HepG2 (cell line): Measurements from ENCODE around the gene PRKCZ. TPM values are rescaled to one million over a fixed set of nuclear protein-coding genes. Genes with fewer than 3 reads are reported as not detected.

Source experiments
- ATF7 ChIP-seq, 2 experiments: fragments of 450-650 bp in 1 of 2; sonication (generic) in 1 of 2; formaldehyde crosslinking in 1 of 2; IDR thresholded peaks; 2 replicates each; pipeline versions ENCODE4 v1.4.0 to v1.6.1; 2016 to 2020; ENCODE audit warnings: antibody characterized with exemption in 1 of 2, mild to moderate bottlenecking in 1 of 2, missing genetic modification reagents in 1 of 2
- CCDC6 ChIP-seq: sonication (generic); formaldehyde crosslinking; IDR thresholded peaks from 2 replicates; pipeline ENCODE4 v1.8.1; 2022; ENCODE audit warnings: mild to moderate bottlenecking, missing genetic modification reagents, moderate library complexity
- EEA1 ChIP-seq: sonication (generic); formaldehyde crosslinking; IDR thresholded peaks from 2 replicates; pipeline ENCODE4 v1.5.1; 2020; ENCODE audit warnings: mild to moderate bottlenecking, missing genetic modification reagents, borderline replicate concordance
- GFI1 ChIP-seq: sonication (generic); formaldehyde crosslinking; IDR thresholded peaks from 2 replicates; pipeline ENCODE4 v1.5.0; 2020; ENCODE audit warnings: missing genetic modification reagents, mild to moderate bottlenecking, borderline replicate concordance
- GTF3A ChIP-seq: sonication (generic); formaldehyde crosslinking; conservative IDR thresholded peaks from 2 replicates; pipeline ENCODE4 v1.4.0; 2020; ENCODE audit warnings: mild to moderate bottlenecking, missing genetic modification reagents
- IRX3 ChIP-seq: sonication (generic); formaldehyde crosslinking; IDR thresholded peaks from 2 replicates; pipeline ENCODE4 v1.8.1; 2023; ENCODE audit warnings: mild to moderate bottlenecking, low read depth, missing genetic modification reagents, borderline replicate concordance
- KMT2B ChIP-seq: IDR thresholded peaks from 2 replicates; pipeline ENCODE4 v1.6.1; 2016; ENCODE audit warnings: missing genetic modification reagents, missing compliant biosample characterization
- POGZ ChIP-seq: sonication (generic); formaldehyde crosslinking; IDR thresholded peaks from 2 replicates; pipeline ENCODE4 v1.4.0; 2020; ENCODE audit warnings: mild to moderate bottlenecking, missing genetic modification reagents
- RBM22 ChIP-seq: fragments of 200-400 bp; formaldehyde crosslinking; optimal IDR thresholded peaks from 2 replicates; pipeline ENCODE3; 2017; ENCODE audit warnings: mild to moderate bottlenecking, low read length, moderate library complexity
- RCOR2 ChIP-seq: IDR thresholded peaks from 2 replicates; pipeline ENCODE4 v1.6.1; 2016; ENCODE audit warnings: missing biosample characterization, missing genetic modification reagents
- SOX6 ChIP-seq, 2 experiments: fragments of 450-650 bp in 1 of 2; sonication (generic) in 1 of 2; formaldehyde crosslinking in 1 of 2; IDR thresholded peaks; 2 replicates each; pipeline versions ENCODE4 v1.4.0 to v1.6.1; 2017 to 2020; ENCODE audit warnings: antibody characterized with exemption in 1 of 2, mild to moderate bottlenecking in 1 of 2, missing genetic modification reagents in 1 of 2
- XRCC5 ChIP-seq: fragments of 200-400 bp; formaldehyde crosslinking; optimal IDR thresholded peaks from 2 replicates; pipeline ENCODE3; 2017; ENCODE audit warnings: mild to moderate bottlenecking, low read length
- YY1 ChIP-seq: IDR thresholded peaks from 2 replicates; pipeline ENCODE4 v1.6.1; 2011; ENCODE audit warnings: low read length, low read depth, moderate library complexity, mild to moderate bottlenecking; ENCODE audit not compliant: insufficient read depth, insufficient replicate concordance
- ZBTB1 ChIP-seq: sonication (generic); formaldehyde crosslinking; IDR thresholded peaks from 2 replicates; pipeline ENCODE4 v1.4.0; 2020; ENCODE audit warnings: missing genetic modification reagents, borderline replicate concordance
- ZC3H4 ChIP-seq: sonication (generic); formaldehyde crosslinking; IDR thresholded peaks from 2 replicates; pipeline ENCODE4 v1.4.0; 2020; ENCODE audit warnings: missing genetic modification reagents, borderline replicate concordance
- ZFX ChIP-seq: sonication (generic); formaldehyde crosslinking; IDR thresholded peaks from 2 replicates; pipeline ENCODE4 v1.4.0; 2020; ENCODE audit warnings: mild to moderate bottlenecking, low read depth, missing genetic modification reagents, moderate library complexity
- ZKSCAN5 ChIP-seq: sonication (generic); formaldehyde crosslinking; IDR thresholded peaks from 2 replicates; pipeline ENCODE4 v1.5.1; 2020; ENCODE audit warnings: mild to moderate bottlenecking, missing genetic modification reagents
- ZNF670 ChIP-seq: sonication (generic); formaldehyde crosslinking; IDR thresholded peaks from 2 replicates; pipeline ENCODE4 v1.8.0; 2022; ENCODE audit warnings: mild to moderate bottlenecking, missing genetic modification reagents, borderline replicate concordance
- ZNF678 ChIP-seq: sonication (generic); formaldehyde crosslinking; IDR thresholded peaks from 2 replicates; pipeline ENCODE4 v1.4.0; 2020; ENCODE audit warnings: mild to moderate bottlenecking, missing genetic modification reagents
- ZNF749 ChIP-seq: sonication (generic); formaldehyde crosslinking; IDR thresholded peaks from 2 replicates; pipeline ENCODE4 v1.8.0; 2022; ENCODE audit warnings: mild to moderate bottlenecking, missing genetic modification reagents, moderate library complexity, borderline replicate concordance
- ZNF75D ChIP-seq: sonication (generic); formaldehyde crosslinking; IDR thresholded peaks from 2 replicates; pipeline ENCODE4 v1.8.1; 2023; ENCODE audit warnings: missing genetic modification reagents, mild to moderate bottlenecking, borderline replicate concordance
- polyA plus RNA-seq, 8 experiments: library from polyadenylated mRNA; depleted of rRNA in 3 of 8; stranded (reverse) in 7 of 8; unstranded in 1 of 8; fragments of >200 nt; fragmentation: Illumina TruSeq in 4 of 8; extraction: Trizol in 4 of 8; gene quantifications; 2 replicates each; pipeline versions ENCODE4 v1.2.1 to v1.2.3, GENCODE V29; 2011 to 2016; ENCODE audit warnings: low read depth in 4 of 8, missing spikeins in 1 of 8, mixed read lengths in 1 of 8; ENCODE audit not compliant: insufficient read depth in 1 of 8
- total RNA-seq, 5 experiments: library from RNA; depleted of rRNA; stranded (reverse); fragments of >200 nt; fragmentation: Illumina TruSeq; extraction: Trizol; gene quantifications; 2 replicates each; pipeline ENCODE4 v1.2.3, GENCODE V29; 2016; ENCODE audit warnings: low read depth in 1 of 5
- TF ChIP-seq, protein P1 (sequence below): sonication (generic); formaldehyde crosslinking; IDR thresholded peaks from 2 replicates; pipeline ENCODE4 v1.5.0; 2020; ENCODE audit warnings: mild to moderate bottlenecking, missing genetic modification reagents
- TF ChIP-seq, protein P2 (sequence below): IDR thresholded peaks from 2 replicates; pipeline ENCODE4 v1.6.1; 2016
- TF ChIP-seq, protein P3 (sequence below): sonication (generic); formaldehyde crosslinking; conservative IDR thresholded peaks from 2 replicates; pipeline ENCODE4 v1.5.0; 2020; ENCODE audit warnings: missing genetic modification reagents

The PRKCZ gene
- total and polyA plus RNA-seq, 2 of the 13 experiments (the other 11 are each of a cell fraction or from before 2014, with no cell fraction given), result 34.7 to 85.2 TPM

DNA sequence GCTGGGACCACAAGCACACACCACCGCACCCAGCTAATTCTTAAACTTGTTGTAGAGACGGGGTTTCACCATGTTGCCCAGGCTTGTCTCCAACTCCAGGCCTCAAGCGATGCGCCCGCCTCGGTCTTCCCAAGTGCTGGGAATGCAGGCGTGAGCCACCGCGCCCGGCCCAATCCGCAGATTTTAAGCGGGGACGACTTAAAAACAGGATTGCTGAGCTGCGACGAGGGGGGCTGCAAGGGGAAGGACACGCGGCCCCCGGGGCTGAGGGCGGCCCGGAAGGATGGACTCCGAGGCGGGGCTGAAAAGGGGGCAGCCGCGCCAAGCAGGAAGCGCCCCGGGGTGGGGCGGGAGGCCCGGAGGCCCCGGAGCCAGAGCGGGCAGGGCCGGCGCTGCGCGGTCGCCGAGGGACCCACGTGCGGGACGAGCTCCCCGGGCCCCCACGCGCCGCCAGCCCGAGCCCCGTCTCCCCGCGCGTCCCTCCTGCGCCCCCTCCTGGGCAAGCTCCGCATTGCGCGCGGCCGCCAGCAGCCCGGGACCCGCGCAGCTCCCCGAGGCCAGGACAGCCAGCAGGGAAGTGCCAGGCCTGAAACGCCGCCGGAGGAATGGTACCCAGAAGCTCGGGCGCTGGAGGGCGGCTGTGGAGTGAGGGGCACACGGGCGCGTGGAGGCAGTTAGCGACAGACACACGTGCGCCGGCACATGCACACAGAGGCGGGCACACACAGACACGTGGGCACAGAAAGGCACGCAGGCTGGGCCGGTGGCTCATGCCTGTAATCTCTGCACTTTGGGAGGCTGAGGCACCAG lies 5.5 kb upstream of the PRKCZ start (continued):
- TF ChIP-seq, protein P1, sequence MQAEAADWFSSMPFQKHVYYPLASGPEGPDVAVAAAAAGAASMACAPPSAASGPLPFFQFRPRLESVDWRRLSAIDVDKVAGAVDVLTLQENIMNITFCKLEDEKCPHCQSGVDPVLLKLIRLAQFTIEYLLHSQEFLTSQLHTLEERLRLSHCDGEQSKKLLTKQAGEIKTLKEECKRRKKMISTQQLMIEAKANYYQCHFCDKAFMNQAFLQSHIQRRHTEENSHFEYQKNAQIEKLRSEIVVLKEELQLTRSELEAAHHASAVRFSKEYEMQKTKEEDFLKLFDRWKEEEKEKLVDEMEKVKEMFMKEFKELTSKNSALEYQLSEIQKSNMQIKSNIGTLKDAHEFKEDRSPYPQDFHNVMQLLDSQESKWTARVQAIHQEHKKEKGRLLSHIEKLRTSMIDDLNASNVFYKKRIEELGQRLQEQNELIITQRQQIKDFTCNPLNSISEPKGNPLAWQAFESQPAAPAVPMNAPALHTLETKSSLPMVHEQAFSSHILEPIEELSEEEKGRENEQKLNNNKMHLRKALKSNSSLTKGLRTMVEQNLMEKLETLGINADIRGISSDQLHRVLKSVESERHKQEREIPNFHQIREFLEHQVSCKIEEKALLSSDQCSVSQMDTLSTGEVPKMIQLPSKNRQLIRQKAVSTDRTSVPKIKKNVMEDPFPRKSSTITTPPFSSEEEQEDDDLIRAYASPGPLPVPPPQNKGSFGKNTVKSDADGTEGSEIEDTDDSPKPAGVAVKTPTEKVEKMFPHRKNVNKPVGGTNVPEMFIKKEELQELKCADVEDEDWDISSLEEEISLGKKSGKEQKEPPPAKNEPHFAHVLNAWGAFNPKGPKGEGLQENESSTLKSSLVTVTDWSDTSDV (CRISPR knock-in tag), result no peak
- TF ChIP-seq, protein P2, sequence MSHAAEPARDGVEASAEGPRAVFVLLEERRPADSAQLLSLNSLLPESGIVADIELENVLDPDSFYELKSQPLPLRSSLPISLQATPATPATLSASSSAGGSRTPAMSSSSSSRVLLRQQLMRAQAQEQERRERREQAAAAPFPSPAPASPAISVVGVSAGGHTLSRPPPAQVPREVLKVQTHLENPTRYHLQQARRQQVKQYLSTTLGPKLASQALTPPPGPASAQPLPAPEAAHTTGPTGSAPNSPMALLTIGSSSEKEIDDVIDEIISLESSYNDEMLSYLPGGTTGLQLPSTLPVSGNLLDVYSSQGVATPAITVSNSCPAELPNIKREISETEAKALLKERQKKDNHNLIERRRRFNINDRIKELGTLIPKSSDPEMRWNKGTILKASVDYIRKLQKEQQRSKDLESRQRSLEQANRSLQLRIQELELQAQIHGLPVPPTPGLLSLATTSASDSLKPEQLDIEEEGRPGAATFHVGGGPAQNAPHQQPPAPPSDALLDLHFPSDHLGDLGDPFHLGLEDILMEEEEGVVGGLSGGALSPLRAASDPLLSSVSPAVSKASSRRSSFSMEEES (CRISPR knock-in tag), result no peak
- TF ChIP-seq, protein P3, sequence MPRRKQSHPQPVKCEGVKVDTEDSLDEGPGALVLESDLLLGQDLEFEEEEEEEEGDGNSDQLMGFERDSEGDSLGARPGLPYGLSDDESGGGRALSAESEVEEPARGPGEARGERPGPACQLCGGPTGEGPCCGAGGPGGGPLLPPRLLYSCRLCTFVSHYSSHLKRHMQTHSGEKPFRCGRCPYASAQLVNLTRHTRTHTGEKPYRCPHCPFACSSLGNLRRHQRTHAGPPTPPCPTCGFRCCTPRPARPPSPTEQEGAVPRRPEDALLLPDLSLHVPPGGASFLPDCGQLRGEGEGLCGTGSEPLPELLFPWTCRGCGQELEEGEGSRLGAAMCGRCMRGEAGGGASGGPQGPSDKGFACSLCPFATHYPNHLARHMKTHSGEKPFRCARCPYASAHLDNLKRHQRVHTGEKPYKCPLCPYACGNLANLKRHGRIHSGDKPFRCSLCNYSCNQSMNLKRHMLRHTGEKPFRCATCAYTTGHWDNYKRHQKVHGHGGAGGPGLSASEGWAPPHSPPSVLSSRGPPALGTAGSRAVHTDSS (CRISPR knock-in tag), result no peak
- TF ChIP-seq XRCC5, result peak; percentile 74
- no peak for TF ChIP-seq ZNF678
- TF ChIP-seq ZNF749, result no peak
- no peak for TF ChIP-seq ZBTB1 (CRISPR knock-in tag)
- no peak for TF ChIP-seq RCOR2
- no peak for TF ChIP-seq ZNF75D (CRISPR knock-in tag)
- no peak for TF ChIP-seq ZNF670 (CRISPR knock-in tag)
- TF ChIP-seq YY1, result peak; percentile 36
- no peak for TF ChIP-seq RBM22
- peak; percentile 46; the same call in 1 of the 2 replicates for TF ChIP-seq ZFX
- TF ChIP-seq ATF7 (IDR thresholded peaks at IDR 0.05), result no peak
- TF ChIP-seq ATF7 (CRISPR knock-in tag; IDR thresholded peaks at IDR 0.05), result no peak
- no peak for TF ChIP-seq ZKSCAN5 (CRISPR knock-in tag)
- no peak for TF ChIP-seq KMT2B
- TF ChIP-seq IRX3, result no peak
- no peak for TF ChIP-seq EEA1 (CRISPR knock-in tag)
- TF ChIP-seq POGZ (CRISPR knock-in tag), result no peak
- no peak for TF ChIP-seq ZC3H4
- TF ChIP-seq SOX6 (IDR thresholded peaks at IDR 0.05), result no peak
- TF ChIP-seq SOX6 (CRISPR knock-in tag; IDR thresholded peaks at IDR 0.05), result no peak
- TF ChIP-seq CCDC6 (CRISPR knock-in tag), result no peak
- TF ChIP-seq GFI1 (CRISPR knock-in tag), result no peak
- no peak for TF ChIP-seq GTF3A
